H1 (cell line): ENCODE data around the gene SLC27A2. TPM values are rescaled to one million over a fixed set of nuclear protein-coding genes. Genes with fewer than 3 reads are reported as not detected.

Experiments
- CTCF ChIA-PET: fragments of 300-600 bp; sonication (Branson Sonifier 250); formaldehyde crosslinking; loops from one replicate; lab custom pipeline; 2021; ENCODE audit not compliant: partially characterized antibody; lab: Charles Lee
- POLR2A ChIA-PET: fragments of 300-600 bp; sonication (Branson Sonifier 250); formaldehyde crosslinking; loops from one replicate; lab custom pipeline; 2021; ENCODE audit warnings: inconsistent platforms; ENCODE audit not compliant: partially characterized antibody; lab: Charles Lee
- DNase-seq, 2 experiments: peaks; one replicate each; pipeline versions ENCODE4 v3.0.0 to v3.0.0-alpha.2; 2010 to 2022; ENCODE audit warnings: low spot score in 2 of 2, low read depth in 1 of 2, mixed read lengths in 1 of 2
- FAIRE-seq: peaks from 2 replicates; lab custom pipeline; 2011; peaks lifted over from hg19 to GRCh38; lab: Jason Lieb, UNC
- H2AFZ ChIP-seq: 2 replicates; pipeline ENCODE4 v1.8.1; 2012; ENCODE audit warnings: low read length, inconsistent platforms
- H2AK5ac ChIP-seq: 2 replicates; pipeline ENCODE4 v1.6.1; 2013; ENCODE audit warnings: low read depth, low read length
- H2BK120ac ChIP-seq: replicated peaks from 2 replicates; pipeline ENCODE3; 2013; ENCODE audit warnings: low read depth, low read length, inconsistent platforms
- H2BK12ac ChIP-seq: 2 replicates; pipeline ENCODE4 v1.6.1; 2013; ENCODE audit warnings: low read depth, low read length
- H2BK15ac ChIP-seq: 2 replicates; pipeline ENCODE4 v1.6.1; 2013; ENCODE audit warnings: low read length
- H2BK20ac ChIP-seq: 2 replicates; pipeline ENCODE4 v1.6.1; 2013; ENCODE audit warnings: low read length
- H2BK5ac ChIP-seq: 2 replicates; pipeline ENCODE4 v1.6.1; 2013; ENCODE audit warnings: low read depth, low read length
- H3K14ac ChIP-seq: 2 replicates; pipeline ENCODE4 v1.6.1; 2013; ENCODE audit warnings: inconsistent platforms; ENCODE audit not compliant: insufficient read length
- H3K18ac ChIP-seq: 2 replicates; pipeline ENCODE4 v1.6.1; 2013; ENCODE audit warnings: low read length; ENCODE audit errors: extremely low read depth
- H3K23ac ChIP-seq: 2 replicates; pipeline ENCODE4 v1.6.1; 2013; ENCODE audit warnings: inconsistent platforms; ENCODE audit not compliant: insufficient read length
- H3K23me2 ChIP-seq: 2 replicates; pipeline ENCODE4 v1.6.1; 2013; ENCODE audit warnings: low read depth, low read length
- H3K27ac ChIP-seq: 2 replicates; pipeline ENCODE4 v1.6.1; 2011; ENCODE audit warnings: low read depth, low read length, inconsistent platforms
- H3K27me3 ChIP-seq, 4 experiments: replicated peaks in 1 of 4; 1 replicate in 1 of 4; 2 replicates in 3 of 4; pipeline versions ENCODE4 v1.6.1 to v1.8.1; 2011 to 2013; ENCODE audit warnings: low read length in 3 of 4, mild to moderate bottlenecking in 3 of 4, inconsistent platforms in 2 of 4, mixed read lengths in 2 of 4, moderate library complexity in 1 of 4; ENCODE audit not compliant: control insufficient read depth in 3 of 4, insufficient read depth in 3 of 4; ENCODE audit errors: extremely low read depth in 1 of 4
- H3K36me3 ChIP-seq, 4 experiments: 2 replicates each; pipeline versions ENCODE4 v1.6.1 to v1.8.1; 2011 to 2013; ENCODE audit warnings: mild to moderate bottlenecking in 4 of 4, low read length in 3 of 4, moderate library complexity in 2 of 4, control low read depth in 1 of 4, inconsistent platforms in 1 of 4; ENCODE audit not compliant: insufficient read depth in 4 of 4, control insufficient read depth in 2 of 4
- H3K4ac ChIP-seq: replicated peaks from 2 replicates; pipeline ENCODE3; 2013; ENCODE audit warnings: low read length, low read depth, mixed read lengths, inconsistent platforms; ENCODE audit not compliant: insufficient read length
- H3K4me1 ChIP-seq, 4 experiments: replicated peaks in 1 of 4; 1 replicate in 1 of 4; 2 replicates in 3 of 4; pipeline versions ENCODE4 v1.6.1 to v1.8.1; 2011 to 2013; ENCODE audit warnings: low read length in 3 of 4, inconsistent platforms in 2 of 4, mixed read lengths in 1 of 4; ENCODE audit not compliant: insufficient read depth in 4 of 4, control insufficient read depth in 3 of 4
- H3K4me2 ChIP-seq, 2 experiments: 2 replicates each; pipeline versions ENCODE4 v1.6.1 to v1.8.1; 2011 to 2013; ENCODE audit warnings: low read depth in 2 of 2, low read length in 2 of 2, control low read depth in 1 of 2, inconsistent platforms in 1 of 2, mild to moderate bottlenecking in 1 of 2; ENCODE audit not compliant: insufficient read depth in 1 of 2
- H3K4me3 ChIP-seq, 4 experiments: fragments of 200-600, 300-600 bp in 1 of 4; sonication (generic), shearing (Covaris generic), sonication (Bioruptor Twin) in 1 of 4; 2 replicates each; pipeline versions ENCODE4 v1.5.1 to v1.8.1; 2011 to 2016; ENCODE audit warnings: low read length in 4 of 4, low read depth in 3 of 4, control low read depth in 2 of 4, inconsistent platforms in 2 of 4, mild to moderate bottlenecking in 2 of 4, mixed read lengths in 1 of 4, moderate library complexity in 1 of 4; ENCODE audit not compliant: insufficient read depth in 2 of 4; ENCODE audit errors: extremely low read depth in 1 of 4
- H3K56ac ChIP-seq: replicated peaks from 2 replicates; pipeline ENCODE3; 2013; ENCODE audit warnings: low read depth, mild to moderate bottlenecking, mixed read lengths, low read length, inconsistent platforms; ENCODE audit not compliant: insufficient read length
- H3K79me1 ChIP-seq: 2 replicates; pipeline ENCODE4 v1.6.1; 2013; ENCODE audit warnings: low read depth, low read length, control low read depth
- H3K79me2 ChIP-seq, 2 experiments: 2 replicates each; pipeline versions ENCODE4 v1.6.1 to v1.8.1; 2012 to 2013; ENCODE audit warnings: low read length in 2 of 2, mild to moderate bottlenecking in 2 of 2, inconsistent platforms in 1 of 2; ENCODE audit not compliant: insufficient read depth in 2 of 2, control insufficient read depth in 1 of 2
- H3K9ac ChIP-seq, 4 experiments: replicated peaks in 1 of 4; 1 replicate in 1 of 4; 2 replicates in 3 of 4; pipeline versions ENCODE4 v1.6.1 to v1.8.1; 2011 to 2013; ENCODE audit warnings: low read depth in 3 of 4, low read length in 3 of 4, control low read depth in 2 of 4, mild to moderate bottlenecking in 2 of 4, moderate library complexity in 2 of 4, inconsistent platforms in 1 of 4; ENCODE audit errors: extremely low read depth in 1 of 4
- H3K9me3 ChIP-seq, 2 experiments: 2 replicates each; pipeline versions ENCODE4 v1.6.1 to v1.8.1; 2012 to 2013; ENCODE audit warnings: mild to moderate bottlenecking in 2 of 2, moderate library complexity in 2 of 2, control low read depth in 1 of 2, inconsistent platforms in 1 of 2, low read depth in 1 of 2, low read length in 1 of 2, mixed read lengths in 1 of 2; ENCODE audit not compliant: insufficient read depth in 2 of 2
- H4K20me1 ChIP-seq, 2 experiments: replicated peaks in 1 of 2; 2 replicates each; pipeline versions ENCODE3 to v1.8.1; 2011 to 2013; ENCODE audit warnings: inconsistent platforms in 2 of 2, low read length in 2 of 2, mild to moderate bottlenecking in 1 of 2; ENCODE audit not compliant: insufficient read depth in 2 of 2, control insufficient read depth in 1 of 2
- H4K5ac ChIP-seq: 2 replicates; pipeline ENCODE4 v1.6.1; 2013; ENCODE audit warnings: low read length, low read depth, mixed read lengths, inconsistent platforms; ENCODE audit not compliant: insufficient read length
- H4K8ac ChIP-seq: 2 replicates; pipeline ENCODE4 v1.8.0; 2013; ENCODE audit warnings: mild to moderate bottlenecking, moderate library complexity, low read length, inconsistent platforms; ENCODE audit not compliant: insufficient read depth; ENCODE audit errors: extremely low read depth
- H4K91ac ChIP-seq: replicated peaks from 2 replicates; pipeline ENCODE3; 2013; ENCODE audit warnings: low read length, mixed read lengths, inconsistent platforms; ENCODE audit not compliant: insufficient read length
- CHD1 ChIP-seq: IDR thresholded peaks from 2 replicates; pipeline ENCODE4 v1.6.1; 2012; ENCODE audit warnings: low read depth, low read length, improper control_type of control experiment
- CHD2 ChIP-seq: IDR thresholded peaks from 2 replicates; pipeline ENCODE4 v1.6.1; 2012; ENCODE audit warnings: low read length, improper control_type of control experiment
- CREB1 ChIP-seq: IDR thresholded peaks from 2 replicates; pipeline ENCODE4 v1.6.1; 2012; ENCODE audit warnings: inconsistent platforms
- EGR1 ChIP-seq: IDR thresholded peaks from 2 replicates; pipeline ENCODE4 v1.6.1; 2011; ENCODE audit warnings: low read depth, low read length, borderline replicate concordance
- GABPA ChIP-seq: IDR thresholded peaks from 2 replicates; pipeline ENCODE4 v1.6.1; 2011; ENCODE audit warnings: mild to moderate bottlenecking, low read length, moderate library complexity, borderline replicate concordance; ENCODE audit not compliant: insufficient read depth
- JUN ChIP-seq: IDR thresholded peaks from 2 replicates; pipeline ENCODE4 v1.6.1; 2011; ENCODE audit warnings: low read depth, mild to moderate bottlenecking, improper control_type of control experiment, low read length
- KDM1A ChIP-seq: fragments of 200-600, 300-600 bp; sonication (generic); IDR thresholded peaks from 2 replicates; pipeline ENCODE4 v1.7.1; 2016; ENCODE audit warnings: mild to moderate bottlenecking, low read length, borderline replicate concordance
- NRF1 ChIP-seq: IDR thresholded peaks from 2 replicates; pipeline ENCODE4 v1.6.1; 2011; ENCODE audit warnings: mild to moderate bottlenecking, low read depth, low read length, improper control_type of control experiment
- POU5F1 ChIP-seq: IDR thresholded peaks from 2 replicates; pipeline ENCODE4 v1.6.1; 2011; ENCODE audit warnings: low read depth, mild to moderate bottlenecking, low read length, moderate library complexity
- RAD21 ChIP-seq, 2 experiments: IDR thresholded peaks in 1 of 2; conservative IDR thresholded peaks in 1 of 2; 2 replicates each; pipeline ENCODE4 v1.6.1; 2011; ENCODE audit warnings: low read depth in 2 of 2, low read length in 2 of 2, improper control_type of control experiment in 1 of 2, inconsistent platforms in 1 of 2, mild to moderate bottlenecking in 1 of 2, moderate library complexity in 1 of 2
- RFX5 ChIP-seq: IDR thresholded peaks from 2 replicates; pipeline ENCODE4 v1.6.1; 2011; ENCODE audit warnings: low read depth, low read length, improper control_type of control experiment, borderline replicate concordance
- RXRA ChIP-seq: IDR thresholded peaks from 2 replicates; pipeline ENCODE4 v1.6.1; 2011; ENCODE audit warnings: low read depth, mild to moderate bottlenecking, low read length, moderate library complexity; ENCODE audit not compliant: insufficient read depth
- SP2 ChIP-seq: IDR thresholded peaks from 2 replicates; pipeline ENCODE4 v1.6.1; 2012; ENCODE audit warnings: mild to moderate bottlenecking, low read length, inconsistent platforms
- TAF1 ChIP-seq: IDR thresholded peaks from 2 replicates; pipeline ENCODE4 v1.6.1; 2011; ENCODE audit warnings: mild to moderate bottlenecking, low read depth, low read length
- TCF12 ChIP-seq: IDR thresholded peaks from 2 replicates; pipeline ENCODE4 v1.6.1; 2011; ENCODE audit warnings: low read depth, mild to moderate bottlenecking, low read length
- TEAD4 ChIP-seq: IDR thresholded peaks from 2 replicates; pipeline ENCODE4 v1.6.1; 2012; ENCODE audit warnings: low read depth, low read length, inconsistent platforms, mixed read lengths
- YY1 ChIP-seq: IDR thresholded peaks from 2 replicates; pipeline ENCODE4 v1.6.1; 2011; ENCODE audit warnings: low read depth, mild to moderate bottlenecking, low read length
- WGBS, 2 experiments: shearing (Covaris generic) in 1 of 2; methylation state at CpG; one replicate each; pipeline versions ENCODE4 v1.1.6 to v1.1.7; 2013 to 2015; ENCODE audit warnings: low lambda C conversion rate in 2 of 2, mixed read lengths in 2 of 2, inconsistent platforms in 1 of 2, low coverage in 1 of 2, missing lambda C conversion rate in 1 of 2; ENCODE audit not compliant: insufficient replicate concordance in 2 of 2, insufficient coverage in 1 of 2, insufficient read length in 1 of 2; ENCODE audit errors: extremely low coverage in 1 of 2, missing lambda C conversion rate in 1 of 2; 5-methylcytosine and 5-hydroxymethylcytosine counted together
- polyA plus RNA-seq, 7 experiments: library from polyadenylated mRNA; depleted of rRNA in 3 of 7; stranded (reverse) in 5 of 7; unstranded in 2 of 7; fragments of >200 nt in 5 of 7; fragments of 200-250 nt in 2 of 7; gene quantifications; 1 replicate in 5 of 7; 2 replicates in 1 of 7; 4 replicates in 1 of 7; pipeline versions ENCODE4 v1.2.1 to v1.2.3, GENCODE V29; 2011 to 2013; ENCODE audit warnings: missing spikeins in 2 of 7, mixed read lengths in 2 of 7
- total RNA-seq: library from RNA; stranded (reverse); fragmentation: NEBNext Ultra II Directional; extraction: Animal tissue kit (Norgen Biotek cat#: 25700); gene quantifications from 2 replicates; pipeline ENCODE4 v1.2.1, GENCODE V29; 2021

SLC27A2 gene
- total and polyA plus RNA-seq, 2 of the 8 experiments (the other 6 are each of a cell fraction or from before 2014, with no cell fraction given), result 5.6 to 5.8 TPM

DNA sequence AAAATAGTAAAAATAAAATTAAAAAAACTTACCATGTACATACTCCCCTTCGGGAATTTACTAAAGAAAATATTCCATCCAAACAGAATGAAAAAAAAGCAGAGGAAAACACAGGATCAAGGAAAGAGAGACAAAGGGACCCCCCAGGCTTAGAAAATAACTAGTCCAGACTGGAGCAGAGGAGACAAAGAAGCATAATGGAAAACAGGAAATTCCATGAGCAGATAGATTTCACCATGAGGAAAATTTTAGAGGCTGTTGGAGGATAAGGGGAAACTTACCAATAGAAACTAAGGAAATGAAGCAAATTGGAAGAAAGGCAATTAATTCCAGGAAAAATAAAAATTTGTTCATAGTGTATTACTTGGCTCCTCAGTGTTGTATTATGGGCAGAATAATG, 36.7 kb downstream of the SLC27A2 start:
- no peak overlapping the region for H3K4me3 ChIP-seq
- no peak overlapping the region for H2AFZ ChIP-seq
- H4K20me1 ChIP-seq, result no peaks in the 10 kb centered on the region
- H2BK5ac ChIP-seq, result no peak overlapping the region
- DNase-seq, result no peak
- no peak overlapping the region for H2BK12ac ChIP-seq
- no peak overlapping the region for H3K9ac ChIP-seq
- no peaks in the 10 kb centered on the region for H3K36me3 ChIP-seq
- no peaks in the 10 kb centered on the region for H3K79me1 ChIP-seq
- no peak overlapping the region for H3K14ac ChIP-seq
- no peak overlapping the region for H3K4me2 ChIP-seq
- H4K5ac ChIP-seq, result no peak overlapping the region
- no peak overlapping the region for H2BK20ac ChIP-seq
- H2AK5ac ChIP-seq, result no peak overlapping the region
- WGBS, 2 experiments, result 85% methylated on average over 1 of the region's 1 CpG; no CpG with 5 or more reads in 1 of the 2 experiments
- H3K18ac ChIP-seq, result no peak overlapping the region
- H4K91ac ChIP-seq, result no peak overlapping the region
- no peaks in the 10 kb centered on the region for H3K23me2 ChIP-seq
- H3K56ac ChIP-seq, result no peak overlapping the region
- H2BK15ac ChIP-seq, result no peak overlapping the region
- H3K27ac ChIP-seq, result no peak overlapping the region
- H2BK120ac ChIP-seq, result no peak overlapping the region
- no peak for FAIRE-seq
- no peaks in the 10 kb centered on the region for H3K4me1 ChIP-seq
- no peaks in the 10 kb centered on the region for H3K27me3 ChIP-seq
- ChIA-PET POLR2A (no interaction called here), CTCF (interaction anchor here (0.6 to 1.3 kb wide), 2 partner anchors 33 to 164 kb away, joined by 3 read pairs; no protein-coding TSS in a partner anchor)
- no peaks in the 10 kb centered on the region for H3K79me2 ChIP-seq
- no peak overlapping the region for H3K4ac ChIP-seq
- no peak overlapping the region for H3K23ac ChIP-seq
- no peak overlapping the region for H4K8ac ChIP-seq
- no peaks in the 10 kb centered on the region for H3K9me3 ChIP-seq
- TF ChIP-seq RFX5 (no peak), SP2 (no peak), RAD21 (IDR thresholded peaks at IDR 0.05 in 1 of 2, conservative IDR thresholded peaks at IDR 0.05 in 1 of 2; ENCODE audit: low read depth in 2 of 2, low read length in 2 of 2) (no peak), EGR1 (no peak), CHD2 (no peak), CHD1 (no peak), YY1 (no peak), TCF12 (no peak), KDM1A (no peak), RXRA (no peak), TEAD4 (no peak), GABPA (no peak), CREB1 (no peak), POU5F1 (no peak), JUN (no peak), NRF1 (no peak), TAF1 (no peak)
